HEK293T (cell line): ENCODE measurements around the gene NKPD1.

Experiments used
- ARNT ChIP-seq: fragments of 450-650 bp; IDR thresholded peaks from 2 replicates; pipeline ENCODE4 v1.6.1; 2017; ENCODE audit warnings: mild to moderate bottlenecking
- ELF4 ChIP-seq: fragments of 450-650 bp; IDR thresholded peaks from 2 replicates; pipeline ENCODE4 v1.6.1; 2017; ENCODE audit warnings: antibody characterized with exemption
- FOXA1 ChIP-seq: fragments of 450-650 bp; IDR thresholded peaks from 2 replicates; pipeline ENCODE4 v1.6.1; 2016; ENCODE audit warnings: mild to moderate bottlenecking
- FOXK2 ChIP-seq: fragments of 450-650 bp; IDR thresholded peaks from 2 replicates; pipeline ENCODE4 v1.6.1; 2016; ENCODE audit warnings: mild to moderate bottlenecking
- FOXM1 ChIP-seq: fragments of 450-650 bp; IDR thresholded peaks from 2 replicates; pipeline ENCODE4 v1.6.1; 2017; ENCODE audit warnings: mild to moderate bottlenecking, borderline replicate concordance
- HDGF ChIP-seq: fragments of 450-650 bp; IDR thresholded peaks from 2 replicates; pipeline ENCODE4 v1.6.1; 2017; ENCODE audit warnings: antibody characterized with exemption, borderline replicate concordance
- L3MBTL2 ChIP-seq: fragments of 450-650 bp; conservative IDR thresholded peaks from 2 replicates; pipeline ENCODE4 v1.6.1; 2016; ENCODE audit warnings: mild to moderate bottlenecking
- LEF1 ChIP-seq: fragments of 450-650 bp; IDR thresholded peaks from 2 replicates; pipeline ENCODE4 v1.6.1; 2017; ENCODE audit warnings: mild to moderate bottlenecking, borderline replicate concordance
- NFRKB ChIP-seq: fragments of 450-650 bp; IDR thresholded peaks from 2 replicates; pipeline ENCODE4 v1.6.1; 2016; ENCODE audit warnings: mild to moderate bottlenecking, moderate library complexity
- PKNOX1 ChIP-seq: fragments of 450-650 bp; IDR thresholded peaks from 2 replicates; pipeline ENCODE4 v1.6.1; 2016
- SP1 ChIP-seq: fragments of 450-650 bp; IDR thresholded peaks from 2 replicates; pipeline ENCODE4 v1.6.1; 2017
- SUZ12 ChIP-seq: fragments of 450-650 bp; IDR thresholded peaks from 2 replicates; pipeline ENCODE4 v1.6.1; 2016; ENCODE audit warnings: mild to moderate bottlenecking
- TARDBP ChIP-seq: fragments of 450-650 bp; IDR thresholded peaks from 2 replicates; pipeline ENCODE4 v1.6.1; 2016

GRCh38 chr19:45151821-45152503 is 8.8 kb downstream of the NKPD1 start:
- TF ChIP-seq SP1 (no peak), ELF4 (no peak), L3MBTL2 (no peak), NFRKB (no peak), SUZ12 (no peak), FOXK2 (no peak), PKNOX1 (no peak), FOXM1 (no peak), TARDBP (no peak), HDGF (no peak), FOXA1 (no peak), ARNT (no peak), LEF1 (no peak)
